B cell (primary cell): ENCODE data around the gene RBM20.

Experiments used
- CTCF ChIP-seq: fragments of 200-600 bp; IDR thresholded peaks from one replicate; pipeline ENCODE4 v1.8.0; 2022; ENCODE audit warnings: antibody characterized with exemption, mild to moderate bottlenecking
- EZH2 ChIP-seq: IDR thresholded peaks from 2 replicates; pipeline ENCODE4 v1.6.1; 2012; ENCODE audit warnings: borderline replicate concordance, low read depth, mild to moderate bottlenecking, moderate library complexity, low read length; ENCODE audit not compliant: insufficient read depth, poor library complexity, severe bottlenecking

GRCh38 chr10:110748970-110749369 lies 104.8 kb downstream of the RBM20 start:
- TF ChIP-seq CTCF (no peak), EZH2 (no peak)
